ENCODE results near the gene SIX1. TPM values are rescaled to one million over a fixed set of nuclear protein-coding genes. Genes with fewer than 3 reads are reported as not detected.

The SIX1 gene
- total and polyA plus RNA-seq, 2 of the 13 experiments (the other 11 are each of a cell fraction or from before 2014, with no cell fraction given), result 1.7 to 6.5 TPM

DNA sequence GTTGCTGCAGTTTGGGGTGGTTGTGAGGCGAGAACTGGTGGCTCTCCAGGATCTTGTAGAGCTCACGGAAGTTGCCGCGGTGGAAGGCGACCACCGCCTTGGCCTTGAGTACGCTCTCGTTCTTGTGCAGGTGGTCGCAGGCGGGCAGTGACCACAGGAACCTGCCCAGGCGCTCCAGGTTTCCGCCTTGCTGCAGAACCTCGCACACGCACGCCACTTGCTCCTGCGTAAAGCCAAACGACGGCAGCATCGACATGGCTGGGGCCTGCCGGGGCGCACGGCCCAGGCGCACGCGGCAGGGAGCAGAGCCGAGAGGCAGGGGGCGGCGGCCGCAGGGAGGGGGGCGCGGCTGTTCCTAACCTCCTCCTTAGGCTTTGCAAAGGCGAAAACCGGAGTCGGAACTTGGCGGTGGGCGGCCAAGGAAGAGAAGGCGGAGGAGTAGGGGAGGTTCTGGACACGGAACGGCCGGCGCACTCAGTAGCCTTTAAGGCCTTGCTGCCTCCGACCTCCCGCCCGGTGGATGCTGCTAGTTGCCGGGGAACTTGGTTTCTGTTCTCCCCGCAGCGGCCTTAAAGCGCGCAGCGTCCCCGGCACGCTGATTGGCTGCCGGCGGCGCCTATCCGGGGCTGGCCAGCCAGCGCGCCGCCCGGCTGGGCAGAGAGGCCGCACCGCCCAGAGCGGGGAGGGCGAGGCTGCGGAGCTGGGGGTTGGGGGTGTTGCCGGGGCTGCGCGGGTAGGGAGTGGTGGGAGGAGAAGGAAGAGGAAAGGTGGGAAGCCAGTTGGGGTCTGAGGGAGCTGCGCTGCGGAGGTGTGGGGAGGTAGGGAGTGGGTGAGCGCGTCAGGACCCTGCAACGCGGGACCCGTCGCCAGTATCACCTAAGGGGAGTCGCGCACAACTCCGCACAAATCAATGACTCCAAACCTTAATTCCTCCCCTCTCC is at the start of gene SIX1 (continued):
- TF ChIP-seq, protein P1, sequence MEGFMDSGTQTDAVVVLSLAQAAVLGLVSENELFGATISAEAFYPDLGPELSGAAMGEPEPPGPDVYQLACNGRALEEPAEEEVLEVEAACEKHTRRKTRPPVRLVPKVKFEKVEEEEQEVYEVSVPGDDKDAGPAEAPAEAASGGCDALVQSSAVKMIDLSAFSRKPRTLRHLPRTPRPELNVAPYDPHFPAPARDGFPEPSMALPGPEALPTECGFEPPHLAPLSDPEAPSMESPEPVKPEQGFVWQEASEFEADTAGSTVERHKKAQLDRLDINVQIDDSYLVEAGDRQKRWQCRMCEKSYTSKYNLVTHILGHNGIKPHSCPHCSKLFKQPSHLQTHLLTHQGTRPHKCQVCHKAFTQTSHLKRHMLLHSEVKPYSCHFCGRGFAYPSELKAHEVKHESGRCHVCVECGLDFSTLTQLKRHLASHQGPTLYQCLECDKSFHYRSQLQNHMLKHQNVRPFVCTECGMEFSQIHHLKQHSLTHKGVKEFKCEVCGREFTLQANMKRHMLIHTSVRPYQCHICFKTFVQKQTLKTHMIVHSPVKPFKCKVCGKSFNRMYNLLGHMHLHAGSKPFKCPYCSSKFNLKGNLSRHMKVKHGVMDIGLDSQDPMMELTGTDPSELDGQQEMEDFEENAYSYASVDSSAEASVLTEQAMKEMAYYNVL (CRISPR knock-in tag; IDR thresholded peaks at IDR 0.05; ENCODE audit: borderline replicate concordance), result 0 out of 2 replicates have a peak, but pooled peaks have one; percentile 21
- 0 out of 2 replicates have a peak, but pooled peaks have one; percentile 5 for TF ChIP-seq MXD4 (CRISPR knock-in tag; IDR thresholded peaks at IDR 0.05)
- 0 out of 2 replicates have a peak, but pooled peaks have one; percentile 84 for TF ChIP-seq ARHGAP35 (CRISPR knock-in tag; IDR thresholded peaks at IDR 0.05; ENCODE audit: borderline replicate concordance)
- TF ChIP-seq, protein P2, sequence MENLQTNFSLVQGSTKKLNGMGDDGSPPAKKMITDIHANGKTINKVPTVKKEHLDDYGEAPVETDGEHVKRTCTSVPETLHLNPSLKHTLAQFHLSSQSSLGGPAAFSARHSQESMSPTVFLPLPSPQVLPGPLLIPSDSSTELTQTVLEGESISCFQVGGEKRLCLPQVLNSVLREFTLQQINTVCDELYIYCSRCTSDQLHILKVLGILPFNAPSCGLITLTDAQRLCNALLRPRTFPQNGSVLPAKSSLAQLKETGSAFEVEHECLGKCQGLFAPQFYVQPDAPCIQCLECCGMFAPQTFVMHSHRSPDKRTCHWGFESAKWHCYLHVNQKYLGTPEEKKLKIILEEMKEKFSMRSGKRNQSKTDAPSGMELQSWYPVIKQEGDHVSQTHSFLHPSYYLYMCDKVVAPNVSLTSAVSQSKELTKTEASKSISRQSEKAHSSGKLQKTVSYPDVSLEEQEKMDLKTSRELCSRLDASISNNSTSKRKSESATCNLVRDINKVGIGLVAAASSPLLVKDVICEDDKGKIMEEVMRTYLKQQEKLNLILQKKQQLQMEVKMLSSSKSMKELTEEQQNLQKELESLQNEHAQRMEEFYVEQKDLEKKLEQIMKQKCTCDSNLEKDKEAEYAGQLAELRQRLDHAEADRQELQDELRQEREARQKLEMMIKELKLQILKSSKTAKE (CRISPR knock-in tag; IDR thresholded peaks at IDR 0.05; ENCODE audit: borderline replicate concordance), result no peak
- TF ChIP-seq ZFYVE20 (CRISPR knock-in tag; IDR thresholded peaks at IDR 0.05; ENCODE audit: borderline replicate concordance, low read depth), result 0 out of 2 replicates have a peak, but pooled peaks have one; percentile 12
- peak; percentile 58; the same call in 1 of the 2 replicates for TF ChIP-seq ZNF274 (CRISPR knock-in tag; IDR thresholded peaks at IDR 0.05)
- TF ChIP-seq, protein P3, sequence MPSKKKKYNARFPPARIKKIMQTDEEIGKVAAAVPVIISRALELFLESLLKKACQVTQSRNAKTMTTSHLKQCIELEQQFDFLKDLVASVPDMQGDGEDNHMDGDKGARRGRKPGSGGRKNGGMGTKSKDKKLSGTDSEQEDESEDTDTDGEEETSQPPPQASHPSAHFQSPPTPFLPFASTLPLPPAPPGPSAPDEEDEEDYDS (CRISPR knock-in tag; IDR thresholded peaks at IDR 0.05), result peak; percentile 94
- peak; percentile 92 for TF ChIP-seq ZSCAN31 (CRISPR knock-in tag; IDR thresholded peaks at IDR 0.05; ENCODE audit: low read depth)
- TF ChIP-seq PITX1 (CRISPR knock-in tag; IDR thresholded peaks at IDR 0.05), result peak; percentile 18; the same call in 1 of the 2 replicates
- TF ChIP-seq, protein P4, sequence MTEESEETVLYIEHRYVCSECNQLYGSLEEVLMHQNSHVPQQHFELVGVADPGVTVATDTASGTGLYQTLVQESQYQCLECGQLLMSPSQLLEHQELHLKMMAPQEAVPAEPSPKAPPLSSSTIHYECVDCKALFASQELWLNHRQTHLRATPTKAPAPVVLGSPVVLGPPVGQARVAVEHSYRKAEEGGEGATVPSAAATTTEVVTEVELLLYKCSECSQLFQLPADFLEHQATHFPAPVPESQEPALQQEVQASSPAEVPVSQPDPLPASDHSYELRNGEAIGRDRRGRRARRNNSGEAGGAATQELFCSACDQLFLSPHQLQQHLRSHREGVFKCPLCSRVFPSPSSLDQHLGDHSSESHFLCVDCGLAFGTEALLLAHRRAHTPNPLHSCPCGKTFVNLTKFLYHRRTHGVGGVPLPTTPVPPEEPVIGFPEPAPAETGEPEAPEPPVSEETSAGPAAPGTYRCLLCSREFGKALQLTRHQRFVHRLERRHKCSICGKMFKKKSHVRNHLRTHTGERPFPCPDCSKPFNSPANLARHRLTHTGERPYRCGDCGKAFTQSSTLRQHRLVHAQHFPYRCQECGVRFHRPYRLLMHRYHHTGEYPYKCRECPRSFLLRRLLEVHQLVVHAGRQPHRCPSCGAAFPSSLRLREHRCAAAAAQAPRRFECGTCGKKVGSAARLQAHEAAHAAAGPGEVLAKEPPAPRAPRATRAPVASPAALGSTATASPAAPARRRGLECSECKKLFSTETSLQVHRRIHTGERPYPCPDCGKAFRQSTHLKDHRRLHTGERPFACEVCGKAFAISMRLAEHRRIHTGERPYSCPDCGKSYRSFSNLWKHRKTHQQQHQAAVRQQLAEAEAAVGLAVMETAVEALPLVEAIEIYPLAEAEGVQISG (CRISPR knock-in tag; IDR thresholded peaks at IDR 0.05), result peak; percentile 88
- TF ChIP-seq TEAD2 (CRISPR knock-in tag; IDR thresholded peaks at IDR 0.05), result no peak
- TF ChIP-seq, protein P5, sequence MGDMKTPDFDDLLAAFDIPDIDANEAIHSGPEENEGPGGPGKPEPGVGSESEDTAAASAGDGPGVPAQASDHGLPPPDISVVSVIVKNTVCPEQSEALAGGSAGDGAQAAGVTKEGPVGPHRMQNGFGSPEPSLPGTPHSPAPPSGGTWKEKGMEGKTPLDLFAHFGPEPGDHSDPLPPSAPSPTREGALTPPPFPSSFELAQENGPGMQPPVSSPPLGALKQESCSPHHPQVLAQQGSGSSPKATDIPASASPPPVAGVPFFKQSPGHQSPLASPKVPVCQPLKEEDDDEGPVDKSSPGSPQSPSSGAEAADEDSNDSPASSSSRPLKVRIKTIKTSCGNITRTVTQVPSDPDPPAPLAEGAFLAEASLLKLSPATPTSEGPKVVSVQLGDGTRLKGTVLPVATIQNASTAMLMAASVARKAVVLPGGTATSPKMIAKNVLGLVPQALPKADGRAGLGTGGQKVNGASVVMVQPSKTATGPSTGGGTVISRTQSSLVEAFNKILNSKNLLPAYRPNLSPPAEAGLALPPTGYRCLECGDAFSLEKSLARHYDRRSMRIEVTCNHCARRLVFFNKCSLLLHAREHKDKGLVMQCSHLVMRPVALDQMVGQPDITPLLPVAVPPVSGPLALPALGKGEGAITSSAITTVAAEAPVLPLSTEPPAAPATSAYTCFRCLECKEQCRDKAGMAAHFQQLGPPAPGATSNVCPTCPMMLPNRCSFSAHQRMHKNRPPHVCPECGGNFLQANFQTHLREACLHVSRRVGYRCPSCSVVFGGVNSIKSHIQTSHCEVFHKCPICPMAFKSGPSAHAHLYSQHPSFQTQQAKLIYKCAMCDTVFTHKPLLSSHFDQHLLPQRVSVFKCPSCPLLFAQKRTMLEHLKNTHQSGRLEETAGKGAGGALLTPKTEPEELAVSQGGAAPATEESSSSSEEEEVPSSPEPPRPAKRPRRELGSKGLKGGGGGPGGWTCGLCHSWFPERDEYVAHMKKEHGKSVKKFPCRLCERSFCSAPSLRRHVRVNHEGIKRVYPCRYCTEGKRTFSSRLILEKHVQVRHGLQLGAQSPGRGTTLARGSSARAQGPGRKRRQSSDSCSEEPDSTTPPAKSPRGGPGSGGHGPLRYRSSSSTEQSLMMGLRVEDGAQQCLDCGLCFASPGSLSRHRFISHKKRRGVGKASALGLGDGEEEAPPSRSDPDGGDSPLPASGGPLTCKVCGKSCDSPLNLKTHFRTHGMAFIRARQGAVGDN (CRISPR knock-in tag; IDR thresholded peaks at IDR 0.05), result peak; percentile 98
